Activated CD8-positive, alpha-beta memory T cell treated with anti-CD3 and anti-CD28 coated beads for 4 hours (primary cell): ENCODE results near the gene COL4A4.

Experiments
- DNase-seq, 2 donors: peaks; one replicate each; pipeline ENCODE4 v3.0.0-alpha.2; 2020; ENCODE audit warnings: low read depth in 2 of 2

The COL4A4 gene

GRCh38 chr2:227030789-227031188 is 133.2 kb downstream of the COL4A4 start:
- DNase-seq = no peak

GRCh38 chr2:227029426-227030105 is 134.4 kb downstream of the COL4A4 start:
- DNase-seq = no peak

- no peak for DNase-seq
Observed at GRCh38 chr2:227025510-227025909, 138.5 kb downstream of the COL4A4 start.

- no peak for DNase-seq
Observed at GRCh38 chr2:227022608-227023007, 141.4 kb downstream of the COL4A4 start.

- DNase-seq = no peak
Observed at GRCh38 chr2:227020416-227020815, 143.6 kb downstream of the COL4A4 start.

GRCh38 chr2:227016894-227017293 is 147.1 kb downstream of the COL4A4 start:
- no peak for DNase-seq

- no peak for DNase-seq
Observed at GRCh38 chr2:227013881-227014280, 150.1 kb downstream of the COL4A4 start.

- DNase-seq = no peak
Observed at GRCh38 chr2:227013330-227013729, 150.7 kb downstream of the COL4A4 start.

GRCh38 chr2:227010433-227010832 is 153.6 kb downstream of the COL4A4 start:
- DNase-seq = no peak

GRCh38 chr2:227007940-227008339 is 156.1 kb downstream of the COL4A4 start:
- no peak for DNase-seq

- no peak for DNase-seq
Observed at GRCh38 chr2:227007148-227007547, 156.9 kb downstream of the COL4A4 start.

GRCh38 chr2:227006189-227006897 is 157.7 kb downstream of the COL4A4 start:
- DNase-seq = no peak

GRCh38 chr2:227004482-227004881 is 159.5 kb downstream of the COL4A4 start:
- DNase-seq = no peak

- no peak for DNase-seq
Observed at GRCh38 chr2:227000123-227000522, 163.9 kb downstream of the COL4A4 start.

GRCh38 chr2:226999661-227000060 is 164.3 kb downstream of the COL4A4 start:
- DNase-seq = no peak

- DNase-seq = no peak
Observed at GRCh38 chr2:226995625-226996041, 168.4 kb downstream of the COL4A4 start.

GRCh38 chr2:226994775-226995174 is 169.2 kb downstream of the COL4A4 start:
- no peak for DNase-seq

- no peak for DNase-seq
Observed at GRCh38 chr2:226993171-226993570, 170.8 kb downstream of the COL4A4 start.

- no peak for DNase-seq
Observed at GRCh38 chr2:226991663-226992062, 172.3 kb downstream of the COL4A4 start.

GRCh38 chr2:226985583-226985946 is 178.4 kb downstream of the COL4A4 start:
- DNase-seq = no peak

GRCh38 chr2:226984750-226985582 is 179.0 kb downstream of the COL4A4 start:
- DNase-seq = no peak

- no peak for DNase-seq
Observed at GRCh38 chr2:226983895-226984749, 179.9 kb downstream of the COL4A4 start.
